PC-9 (cell line): ENCODE measurements around the gene CAMTA1.

Experiments used
- CTCF ChIP-seq: fragments of 200-600 bp; sonication (generic); conservative IDR thresholded peaks from 2 replicates; pipeline ENCODE4 v1.6.1; 2017; ENCODE audit warnings: mixed run types, antibody characterized with exemption, mild to moderate bottlenecking, moderate library complexity
- EZH2 ChIP-seq: fragments of 200-600 bp; sonication (generic); IDR thresholded peaks from 2 replicates; pipeline ENCODE4 v1.8.0; 2017; ENCODE audit warnings: antibody characterized with exemption, low read depth

- TF ChIP-seq CTCF (no peak), EZH2 (no peak)
Measured at GRCh38 chr1:6866825-6867224, 81.6 kb downstream of the CAMTA1 start.
